OCI-LY7 (cell line): ENCODE results near the gene HTRA1. TPM values are rescaled to one million over a fixed set of nuclear protein-coding genes. Genes with fewer than 3 reads are reported as not detected.

Experiments
- BruUV-seq: library from RNA; stranded (reverse); fragments of 400-500 nt; replicated peaks from 2 replicates; lab custom pipeline; 2021; lab: Mats Ljungman, UMichigan
- CTCF ChIA-PET: fragments of 300-600 bp; sonication (Branson Sonifier 250); formaldehyde crosslinking; loops from one replicate; lab custom pipeline; 2022; ENCODE audit warnings: antibody characterized with exemption; ENCODE audit not compliant: unreplicated experiment; lab: Charles Lee
- POLR2A ChIA-PET: fragments of 300-600 bp; sonication (Branson Sonifier 250); formaldehyde crosslinking; loops from one replicate; lab custom pipeline; 2022; ENCODE audit warnings: antibody characterized with exemption; lab: Charles Lee
- DNase-seq: peaks from one replicate; pipeline ENCODE4 v3.0.0-alpha.2; 2015; ENCODE audit warnings: low spot score
- H2AFZ ChIP-seq: fragments of 200-600 bp; sonication (generic), shearing (Covaris generic); 2 replicates; pipeline ENCODE4 v1.6.1; 2014; ENCODE audit warnings: mild to moderate bottlenecking, antibody characterized with exemption, low read length, moderate library complexity
- H3K27ac ChIP-seq: fragments of 200-600 bp; sonication (generic); 2 replicates; pipeline ENCODE4 v1.5.1; 2014; ENCODE audit warnings: mixed run types, low read depth, mild to moderate bottlenecking, moderate library complexity, low read length, inconsistent platforms; ENCODE audit not compliant: poor library complexity, severe bottlenecking
- H3K36me3 ChIP-seq: fragments of 200-600 bp; sonication (generic); 2 replicates; pipeline ENCODE4 v1.6.1; 2014; ENCODE audit warnings: mild to moderate bottlenecking, antibody characterized with exemption, low read length, moderate library complexity, mixed read lengths; ENCODE audit not compliant: insufficient read depth
- H3K4me1 ChIP-seq: fragments of 200-600 bp; sonication (generic); 2 replicates; pipeline ENCODE4 v1.5.1; 2014; ENCODE audit warnings: mild to moderate bottlenecking, low read length; ENCODE audit not compliant: insufficient read depth, poor library complexity, severe bottlenecking
- H3K4me2 ChIP-seq: fragments of 200-600 bp; sonication (generic); 2 replicates; pipeline ENCODE4 v1.6.1; 2014; ENCODE audit warnings: mild to moderate bottlenecking, low read length
- H3K4me3 ChIP-seq: fragments of 200-600 bp; sonication (generic); 2 replicates; pipeline ENCODE4 v1.5.1; 2014; ENCODE audit warnings: mild to moderate bottlenecking, low read depth, low read length; ENCODE audit not compliant: poor library complexity, severe bottlenecking
- H3K79me2 ChIP-seq: fragments of 200-600 bp; sonication (generic); 2 replicates; pipeline ENCODE4 v1.6.1; 2016; ENCODE audit warnings: low read depth, mild to moderate bottlenecking, low read length, moderate library complexity, mixed read lengths; ENCODE audit not compliant: insufficient read depth
- H3K9me2 ChIP-seq: fragments of 200-600 bp; sonication (generic); 2 replicates; pipeline ENCODE4 v1.6.1; 2016; ENCODE audit warnings: mild to moderate bottlenecking, low read length, mixed read lengths; ENCODE audit not compliant: insufficient read depth
- H3K9me3 ChIP-seq: fragments of 200-600 bp; sonication (generic); 2 replicates; pipeline ENCODE4 v1.6.1; 2014; ENCODE audit warnings: mild to moderate bottlenecking, mixed run types, low read length, mixed read lengths
- H4K20me1 ChIP-seq: fragments of 200-600 bp; sonication (generic); 2 replicates; pipeline ENCODE4 v1.6.1; 2014; ENCODE audit warnings: mild to moderate bottlenecking, antibody characterized with exemption, low read length, moderate library complexity, mixed read lengths; ENCODE audit not compliant: insufficient read depth
- EZH2phosphoT487 ChIP-seq: fragments of 200-600 bp; sonication (generic); IDR thresholded peaks from 2 replicates; pipeline ENCODE4 v1.6.1; 2018; ENCODE audit warnings: low read depth, borderline replicate concordance, mild to moderate bottlenecking, mixed run types, antibody characterized with exemption, low read length, moderate library complexity, mixed read lengths
- intact Hi-C: fragments of 100-400 bp; cut with micrococcal nuclease; formaldehyde crosslinking; loops from one replicate; pipeline ENCODE4 v1.10.0; 2022; ENCODE audit not compliant: unreplicated experiment
- total RNA-seq, 2 experiments: library from RNA; depleted of rRNA in 1 of 2; stranded (reverse); fragments of >200 nt in 1 of 2; shearing (Covaris generic) in 1 of 2; gene quantifications; 2 replicates each; pipeline ENCODE4 v1.2.3, GENCODE V29; 2014 to 2022
- TF ChIP-seq, protein P1 (sequence below): fragments of 200-600 bp; sonication (generic); conservative IDR thresholded peaks from 2 replicates; pipeline ENCODE4 v1.5.1; 2014; ENCODE audit warnings: mild to moderate bottlenecking, antibody characterized with exemption, low read length, moderate library complexity, mixed read lengths

The HTRA1 gene
- total RNA-seq, 2 experiments from 2014 or later: not detected

DNA sequence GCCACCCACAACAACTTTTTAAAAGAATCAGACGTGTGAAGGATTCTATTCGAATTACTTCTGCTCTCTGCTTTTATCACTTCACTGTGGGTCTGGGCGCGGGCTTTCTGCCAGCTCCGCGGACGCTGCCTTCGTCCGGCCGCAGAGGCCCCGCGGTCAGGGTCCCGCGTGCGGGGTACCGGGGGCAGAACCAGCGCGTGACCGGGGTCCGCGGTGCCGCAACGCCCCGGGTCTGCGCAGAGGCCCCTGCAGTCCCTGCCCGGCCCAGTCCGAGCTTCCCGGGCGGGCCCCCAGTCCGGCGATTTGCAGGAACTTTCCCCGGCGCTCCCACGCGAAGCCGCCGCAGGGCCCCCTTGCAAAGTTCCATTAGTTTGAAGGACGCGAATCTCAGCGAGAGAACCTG, 461 bp upstream of the HTRA1 start:
- intact Hi-C loops: no loop called here
- no peak overlapping the region for H3K4me2 ChIP-seq
- H3K4me1 ChIP-seq: no peaks in the 10 kb centered on the region
- H3K9me3 ChIP-seq: no peaks in the 10 kb centered on the region
- H3K4me3 ChIP-seq: no peak overlapping the region
- POLR2A ChIA-PET: no interaction called here
- CTCF ChIA-PET: no interaction called here
- TF ChIP-seq EZH2phosphoT487: no peak
- TF ChIP-seq, protein P1, sequence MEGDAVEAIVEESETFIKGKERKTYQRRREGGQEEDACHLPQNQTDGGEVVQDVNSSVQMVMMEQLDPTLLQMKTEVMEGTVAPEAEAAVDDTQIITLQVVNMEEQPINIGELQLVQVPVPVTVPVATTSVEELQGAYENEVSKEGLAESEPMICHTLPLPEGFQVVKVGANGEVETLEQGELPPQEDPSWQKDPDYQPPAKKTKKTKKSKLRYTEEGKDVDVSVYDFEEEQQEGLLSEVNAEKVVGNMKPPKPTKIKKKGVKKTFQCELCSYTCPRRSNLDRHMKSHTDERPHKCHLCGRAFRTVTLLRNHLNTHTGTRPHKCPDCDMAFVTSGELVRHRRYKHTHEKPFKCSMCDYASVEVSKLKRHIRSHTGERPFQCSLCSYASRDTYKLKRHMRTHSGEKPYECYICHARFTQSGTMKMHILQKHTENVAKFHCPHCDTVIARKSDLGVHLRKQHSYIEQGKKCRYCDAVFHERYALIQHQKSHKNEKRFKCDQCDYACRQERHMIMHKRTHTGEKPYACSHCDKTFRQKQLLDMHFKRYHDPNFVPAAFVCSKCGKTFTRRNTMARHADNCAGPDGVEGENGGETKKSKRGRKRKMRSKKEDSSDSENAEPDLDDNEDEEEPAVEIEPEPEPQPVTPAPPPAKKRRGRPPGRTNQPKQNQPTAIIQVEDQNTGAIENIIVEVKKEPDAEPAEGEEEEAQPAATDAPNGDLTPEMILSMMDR: no peak
- no peaks in the 10 kb centered on the region for H3K79me2 ChIP-seq
- no peaks in the 10 kb centered on the region for H4K20me1 ChIP-seq
- no peaks in the 10 kb centered on the region for H3K9me2 ChIP-seq
- H3K27ac ChIP-seq: no peak overlapping the region
- H2AFZ ChIP-seq: no peak overlapping the region
- no peaks in the 10 kb centered on the region for H3K36me3 ChIP-seq
- no peak for DNase-seq
- BruUV-seq: no TSS peak

GRCh38 chr10:122461729-122462532, 578 bp downstream of the HTRA1 start:
- intact Hi-C loops: no loop called here
- Histone ChIP-seq H3K9me3 (no peaks in the 10 kb centered on the region), H3K9me2 (no peaks in the 10 kb centered on the region), H3K4me1 (no peaks in the 10 kb centered on the region), H2AFZ (no peak overlapping the region), H3K36me3 (no peaks in the 10 kb centered on the region), H3K79me2 (no peaks in the 10 kb centered on the region), H3K27ac (no peak overlapping the region), H4K20me1 (no peaks in the 10 kb centered on the region), H3K4me3 (no peak overlapping the region), H3K4me2 (no peak overlapping the region)
- ChIA-PET POLR2A (no interaction called here), CTCF (no interaction called here)
- TF ChIP-seq, protein P1: no peak
- no peak for TF ChIP-seq EZH2phosphoT487
- no peak for DNase-seq
- BruUV-seq: no TSS peak
